ENCODE measurements around the gene SASS6. TPM values are rescaled to one million over a fixed set of nuclear protein-coding genes. Genes with fewer than 3 reads are reported as not detected.

The SASS6 gene
- total RNA-seq, 1 experiment from 2014 or later, result 16.8 TPM

GRCh38 chr1:100065183-100065968, 67.4 kb downstream of the SASS6 start:
- Histone ChIP-seq H3K27ac (ENCODE audit: low read depth, low read length, poor library complexity, severe bottlenecking) (peak overlapping the region; percentile 40), H3K4me3 (ENCODE audit: low read depth, low read length, poor library complexity, severe bottlenecking) (no peak overlapping the region), H3K9me3 (ENCODE audit: low read depth, low read length, poor library complexity, severe bottlenecking) (no peaks in the 10 kb centered on the region), H3K36me3 (ENCODE audit: insufficient read depth, low read length, poor library complexity, severe bottlenecking) (peaks cover 68% of the 10 kb centered on the region), H3K27me3 (replicated peaks; ENCODE audit: insufficient read depth, low read depth, low read length, poor library complexity) (no peaks in the 10 kb centered on the region), H3K4me1 (ENCODE audit: insufficient read depth, low read length, poor library complexity, severe bottlenecking) (peaks cover 6% of the 10 kb centered on the region)
- no peak for TF ChIP-seq CTCF (conservative IDR thresholded peaks at IDR 0.05; ENCODE audit: low read depth, low read length)
- TF ChIP-seq EZH2 (IDR thresholded peaks at IDR 0.05; ENCODE audit: borderline replicate concordance, low read depth, low read length, poor library complexity, severe bottlenecking), result no peak
- ChIA-PET POLR2A (ENCODE audit: low non-redundant PET) (no interaction called here), CTCF (no interaction called here)
- no TSS peak for BruUV-seq (replicated peaks)
- intact Hi-C loops (cut with micrococcal nuclease; ENCODE audit: unreplicated experiment), result no loop called here
- DNase-seq (ENCODE audit: low spot score), result no peak

DNA sequence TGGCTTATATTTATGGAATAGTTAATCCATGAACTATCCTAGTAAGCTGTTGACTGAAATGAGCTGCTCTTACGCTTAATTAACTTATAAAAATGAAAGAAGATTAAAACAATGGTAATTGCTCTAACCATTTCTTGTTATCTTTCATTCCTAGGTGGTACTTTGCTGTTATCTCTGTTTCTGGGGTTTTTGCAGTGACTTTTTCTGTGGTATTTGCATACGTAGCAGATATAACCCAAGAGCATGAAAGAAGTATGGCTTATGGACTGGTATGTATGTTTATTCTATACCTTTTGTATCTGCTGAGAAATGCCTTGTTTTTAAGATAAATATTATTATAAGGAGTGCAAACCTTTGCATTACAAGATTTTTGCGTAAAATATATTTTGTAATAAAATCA, 71.0 kb downstream of the SASS6 start:
- H3K36me3 ChIP-seq (ENCODE audit: insufficient read depth, low read length, poor library complexity, severe bottlenecking), result peaks cover 51% of the 10 kb centered on the region
- TF ChIP-seq CTCF (conservative IDR thresholded peaks at IDR 0.05; ENCODE audit: low read depth, low read length), result no peak
- TF ChIP-seq EZH2 (IDR thresholded peaks at IDR 0.05; ENCODE audit: borderline replicate concordance, low read depth, low read length, poor library complexity, severe bottlenecking), result no peak
- H3K4me3 ChIP-seq (ENCODE audit: low read depth, low read length, poor library complexity, severe bottlenecking), result no peak overlapping the region
- H3K27me3 ChIP-seq (replicated peaks; ENCODE audit: insufficient read depth, low read depth, low read length, poor library complexity), result no peaks in the 10 kb centered on the region
- peaks cover 6% of the 10 kb centered on the region for H3K4me1 ChIP-seq (ENCODE audit: insufficient read depth, low read length, poor library complexity, severe bottlenecking)
- no peak for DNase-seq (ENCODE audit: low spot score)
- ChIA-PET CTCF (no interaction called here), POLR2A (ENCODE audit: low non-redundant PET) (interaction anchor here (1.1 kb wide), 1 partner anchor 13 kb away, joined by 3 read pairs; no protein-coding TSS in a partner anchor)
- no peak overlapping the region for H3K27ac ChIP-seq (ENCODE audit: low read depth, low read length, poor library complexity, severe bottlenecking)
- no TSS peak for BruUV-seq (replicated peaks)
- intact Hi-C loops (cut with micrococcal nuclease; ENCODE audit: unreplicated experiment), result no loop called here
- no peaks in the 10 kb centered on the region for H3K9me3 ChIP-seq (ENCODE audit: low read depth, low read length, poor library complexity, severe bottlenecking)

DNA sequence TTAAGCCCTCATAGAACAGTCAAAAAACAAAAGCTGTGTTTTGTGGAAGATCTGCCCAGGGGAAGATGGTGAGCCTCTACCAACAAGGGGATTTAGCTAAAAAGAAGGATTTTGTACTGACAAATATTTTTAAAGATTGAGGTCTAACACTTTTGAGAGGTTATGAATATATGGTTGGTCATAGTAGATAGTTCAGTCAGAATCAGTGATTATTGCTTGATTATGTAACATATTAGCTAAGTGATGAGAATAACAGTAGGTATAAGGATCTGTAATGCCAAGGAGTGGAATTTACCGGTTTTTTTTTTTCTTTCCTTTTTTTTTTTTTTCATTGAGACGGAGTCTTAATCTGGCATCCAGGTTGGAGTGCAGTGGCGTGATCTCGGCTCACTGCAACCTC, 79.0 kb downstream of the SASS6 start:
- ChIA-PET CTCF (no interaction called here), POLR2A (ENCODE audit: low non-redundant PET) (no interaction called here)
- no TSS peak for BruUV-seq (replicated peaks)
- Histone ChIP-seq H3K27ac (ENCODE audit: low read depth, low read length, poor library complexity, severe bottlenecking) (no peak overlapping the region), H3K4me3 (ENCODE audit: low read depth, low read length, poor library complexity, severe bottlenecking) (no peak overlapping the region), H3K9me3 (ENCODE audit: low read depth, low read length, poor library complexity, severe bottlenecking) (no peaks in the 10 kb centered on the region), H3K4me1 (ENCODE audit: insufficient read depth, low read length, poor library complexity, severe bottlenecking) (peaks cover 24% of the 10 kb centered on the region), H3K36me3 (ENCODE audit: insufficient read depth, low read length, poor library complexity, severe bottlenecking) (peaks cover 9% of the 10 kb centered on the region), H3K27me3 (replicated peaks; ENCODE audit: insufficient read depth, low read depth, low read length, poor library complexity) (no peaks in the 10 kb centered on the region)
- intact Hi-C loops (cut with micrococcal nuclease; ENCODE audit: unreplicated experiment), result no loop called here
- TF ChIP-seq EZH2 (IDR thresholded peaks at IDR 0.05; ENCODE audit: borderline replicate concordance, low read depth, low read length, poor library complexity, severe bottlenecking) (no peak), CTCF (conservative IDR thresholded peaks at IDR 0.05; ENCODE audit: low read depth, low read length) (no peak)
- DNase-seq (ENCODE audit: low spot score), result no peak
